COR-L47 (cell line): ENCODE results near the gene AGMAT.

Source experiments
- DNase-seq: peaks from one replicate; lab custom pipeline; 2025; lab: John Stamatoyannopoulos, UW

Gene AGMAT

DNA sequence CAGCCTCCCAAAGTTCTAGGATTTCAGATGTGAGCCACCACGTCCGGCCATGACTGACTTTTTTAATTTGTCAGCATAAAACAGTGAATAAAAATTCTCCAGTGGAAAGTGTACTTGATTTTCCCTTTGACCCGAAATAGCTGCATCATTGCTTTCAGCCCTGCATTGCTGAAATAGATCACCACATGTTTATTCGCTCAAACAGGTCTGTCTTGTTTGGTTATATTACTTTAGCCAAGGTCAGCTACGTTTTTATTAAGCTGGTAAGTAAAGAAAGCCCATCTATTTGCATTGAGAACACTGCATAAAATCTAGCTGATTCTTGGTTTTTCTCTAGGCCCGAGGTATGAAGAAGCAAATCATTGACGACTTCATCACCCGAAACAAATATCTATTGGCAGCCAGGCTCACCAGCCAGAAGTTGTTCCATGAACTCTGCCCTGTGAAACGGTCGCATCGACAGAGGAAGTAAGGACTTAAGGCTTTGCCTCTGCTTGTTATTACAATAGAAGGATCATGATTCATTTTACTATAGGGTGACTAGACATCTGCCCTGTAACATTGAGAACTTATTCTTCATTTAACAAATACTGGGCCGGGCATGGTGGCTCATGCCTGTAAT is 25.6 kb downstream of the AGMAT start:
- no peak for DNase-seq

DNA sequence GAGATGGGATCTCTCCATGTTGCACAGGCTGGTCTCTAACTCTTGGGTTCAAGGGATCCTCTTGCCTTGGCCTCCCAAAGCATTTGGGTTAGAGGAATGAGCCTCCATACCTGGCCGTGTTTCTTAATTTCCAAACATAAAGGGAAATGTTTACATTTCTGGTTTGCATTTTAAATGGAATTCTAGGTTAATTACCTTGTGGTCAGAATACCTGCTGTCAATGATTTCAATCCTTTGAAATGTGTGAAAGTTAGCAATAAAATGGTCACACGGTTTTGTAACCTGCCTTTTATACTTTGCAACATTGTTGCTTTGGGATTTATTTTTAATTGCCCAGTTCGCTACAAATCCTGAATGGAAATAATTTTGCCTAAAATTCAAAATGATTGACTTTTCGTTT is 26.3 kb downstream of the AGMAT start:
- DNase-seq: no peak

DNA sequence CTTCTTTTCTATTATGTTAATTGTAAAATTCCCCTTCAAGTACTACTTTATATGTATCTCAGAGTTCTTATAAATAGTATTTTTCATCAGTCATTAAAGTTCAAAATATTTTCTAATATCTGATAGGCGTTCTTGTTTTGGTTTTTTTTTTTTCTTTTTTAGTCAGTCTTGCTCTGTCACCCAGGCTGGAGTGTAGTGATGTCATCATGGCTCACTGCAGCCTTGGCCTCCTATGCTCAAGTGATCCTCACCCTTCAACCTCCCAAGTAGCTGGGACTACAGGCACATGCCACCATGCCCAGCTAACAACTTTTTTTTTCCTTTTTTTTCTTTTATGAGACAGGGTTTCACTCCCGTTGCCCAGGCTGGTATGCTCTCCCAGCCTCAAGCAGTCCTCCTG is 27.3 kb downstream of the AGMAT start:
- DNase-seq: no peak

DNA sequence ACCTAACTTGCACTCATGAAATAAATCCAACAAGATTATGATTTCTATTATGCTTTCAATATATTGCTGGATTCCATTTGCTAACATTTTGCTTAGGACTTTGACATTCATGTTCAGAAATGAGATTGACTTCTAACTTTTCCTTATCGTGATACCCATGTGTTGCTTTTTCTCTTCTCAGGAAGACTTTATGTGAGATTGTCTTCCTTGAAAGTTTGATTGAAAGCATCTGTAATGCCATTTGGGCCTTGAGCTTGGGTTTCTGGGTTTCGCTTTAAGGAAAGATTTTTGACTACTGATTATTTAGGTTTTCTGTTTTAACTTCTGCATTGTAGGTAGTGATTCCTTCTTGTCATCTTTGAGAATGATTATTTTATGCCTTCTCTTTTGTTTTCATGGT is 27.8 kb downstream of the AGMAT start:
- no peak for DNase-seq

DNA sequence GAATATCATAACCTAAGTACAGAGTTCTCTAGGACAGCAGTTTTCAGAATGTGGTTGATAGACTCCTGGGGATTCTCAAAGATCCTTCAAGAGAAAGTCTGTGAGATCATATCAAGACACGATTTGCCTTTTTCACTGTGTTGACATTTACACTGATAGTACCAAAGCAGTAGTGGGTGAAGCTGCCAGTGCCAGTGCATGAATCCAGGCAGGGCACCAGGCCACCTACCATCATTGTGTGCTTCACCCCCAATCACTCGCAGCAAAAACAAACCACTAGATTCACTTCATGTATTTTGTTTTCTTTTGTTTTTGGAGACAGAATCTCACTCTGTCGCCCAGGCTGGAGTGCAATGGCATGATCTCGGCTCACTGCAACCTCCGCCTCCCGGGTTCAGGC is 34.3 kb downstream of the AGMAT start:
- no peak for DNase-seq

DNA sequence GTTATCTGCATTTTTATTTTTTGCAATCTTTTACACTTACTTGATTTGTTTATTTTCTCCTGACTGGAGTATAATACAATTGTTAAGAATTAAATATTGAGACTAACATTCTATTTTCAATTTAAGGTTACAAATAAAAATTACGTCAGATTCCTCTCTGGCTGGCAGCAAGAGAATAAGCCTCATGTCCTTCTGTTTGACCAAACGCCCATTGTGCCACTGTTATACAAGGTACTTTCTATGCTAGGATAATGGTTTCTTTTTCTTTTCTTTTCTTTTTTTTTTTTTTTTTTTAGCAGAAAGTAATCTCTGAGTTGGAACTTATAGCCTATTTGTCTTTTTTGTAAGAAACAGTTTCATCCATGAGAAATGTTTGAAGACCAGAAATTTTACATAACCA is 38.2 kb downstream of the AGMAT start:
- no peak for DNase-seq

DNA sequence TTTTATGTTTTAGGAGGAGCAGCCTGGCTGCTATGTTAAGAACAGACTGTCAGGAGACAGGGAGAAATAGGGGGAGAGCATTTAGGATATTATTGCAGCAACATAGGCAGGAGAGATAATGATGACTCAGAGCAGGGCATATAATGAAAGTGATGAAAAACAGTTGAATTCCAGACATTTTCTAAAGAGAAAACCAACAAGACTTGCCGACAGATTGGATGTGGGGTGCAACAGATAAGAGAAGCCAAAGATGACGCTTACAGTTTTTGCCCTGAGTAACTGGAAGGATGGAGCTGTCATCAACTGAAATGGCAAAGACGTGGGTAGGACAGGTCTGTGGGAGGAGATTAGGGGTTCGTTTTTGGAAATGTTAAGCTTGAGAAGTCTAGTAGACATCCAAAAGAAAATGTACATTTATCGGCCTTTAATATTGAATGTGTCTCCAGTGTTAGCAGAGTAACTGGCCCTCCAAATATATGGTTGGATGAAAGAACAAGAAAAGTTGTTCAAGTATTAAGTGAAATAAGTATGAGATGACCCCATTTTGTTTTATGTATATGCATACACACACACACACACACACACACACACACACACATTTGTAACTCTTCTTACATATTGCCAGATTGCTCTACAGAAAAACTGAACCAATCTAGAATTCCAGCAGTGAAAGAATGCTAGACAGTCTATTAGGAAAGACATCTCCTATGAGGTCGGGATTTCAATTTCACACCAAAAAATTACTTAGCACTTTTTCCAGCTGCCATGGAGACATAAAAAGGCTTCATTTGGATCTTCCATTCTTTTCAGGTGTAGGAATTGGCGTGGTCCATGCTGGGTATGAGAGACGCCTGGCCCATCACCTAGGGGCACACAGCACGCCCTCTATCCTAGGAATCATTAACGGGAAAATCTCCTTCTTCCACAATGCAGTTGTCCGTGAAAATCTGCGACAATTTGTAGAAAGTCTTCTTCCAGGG is 41.0 kb downstream of the AGMAT start:
- DNase-seq: no peak

DNA sequence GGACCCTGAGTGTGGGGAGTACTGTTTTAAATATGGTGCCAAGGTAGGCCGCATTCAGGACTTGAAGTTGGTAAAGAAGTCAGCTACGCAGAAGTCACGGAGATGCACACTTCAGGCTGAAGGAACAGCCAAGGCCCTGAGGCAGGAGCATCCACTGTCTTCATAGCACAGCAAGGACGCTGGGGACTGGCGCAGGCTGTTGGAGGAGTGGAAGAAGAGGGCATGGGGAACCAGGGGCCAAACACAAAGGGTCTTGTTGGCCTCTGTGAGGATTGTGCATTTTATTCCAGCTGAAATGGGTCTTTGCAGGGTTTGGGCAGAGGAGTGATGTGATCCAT is 41.6 kb downstream of the AGMAT start:
- no peak for DNase-seq

DNA sequence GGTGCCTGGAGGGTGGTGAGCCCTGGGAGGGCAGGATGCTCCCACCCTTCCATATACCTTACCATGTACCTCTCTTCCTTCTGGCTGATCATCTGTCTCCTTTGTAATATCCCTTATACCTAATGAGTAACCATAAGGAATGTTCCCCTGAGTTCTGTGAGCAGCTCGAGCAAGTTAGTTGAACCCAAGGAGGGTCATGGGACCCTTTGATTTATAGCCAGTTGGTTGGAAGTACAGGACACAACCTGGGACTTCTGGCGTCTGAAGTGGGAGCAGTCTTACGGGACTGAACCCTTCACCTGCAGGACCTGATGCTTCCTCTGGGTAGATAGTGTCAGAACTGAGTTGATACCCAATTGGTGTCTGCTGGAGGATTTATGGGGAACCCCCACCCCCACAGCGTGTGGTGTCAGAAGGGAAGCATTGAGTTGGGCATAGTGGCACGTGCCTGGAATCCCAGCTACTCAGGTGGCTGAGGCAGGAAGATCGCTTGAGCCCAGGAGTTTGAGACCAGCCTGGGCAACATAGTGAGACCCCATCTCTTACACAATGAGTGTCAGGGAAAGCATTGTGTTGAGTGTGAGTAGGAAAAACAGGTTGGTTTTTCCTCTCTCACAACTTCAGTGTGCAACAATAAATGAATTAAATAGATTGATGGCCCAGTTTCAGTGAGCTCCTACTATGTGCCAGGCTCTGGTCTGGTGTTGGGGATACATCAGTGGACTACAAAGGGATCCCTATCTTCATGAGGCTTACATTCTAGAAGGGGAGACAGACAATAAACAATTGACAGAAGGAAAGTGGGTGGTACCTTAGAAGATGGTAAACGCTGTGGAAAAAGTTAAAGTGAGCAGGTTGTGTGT is 42.2 kb downstream of the AGMAT start:
- no peak for DNase-seq

DNA sequence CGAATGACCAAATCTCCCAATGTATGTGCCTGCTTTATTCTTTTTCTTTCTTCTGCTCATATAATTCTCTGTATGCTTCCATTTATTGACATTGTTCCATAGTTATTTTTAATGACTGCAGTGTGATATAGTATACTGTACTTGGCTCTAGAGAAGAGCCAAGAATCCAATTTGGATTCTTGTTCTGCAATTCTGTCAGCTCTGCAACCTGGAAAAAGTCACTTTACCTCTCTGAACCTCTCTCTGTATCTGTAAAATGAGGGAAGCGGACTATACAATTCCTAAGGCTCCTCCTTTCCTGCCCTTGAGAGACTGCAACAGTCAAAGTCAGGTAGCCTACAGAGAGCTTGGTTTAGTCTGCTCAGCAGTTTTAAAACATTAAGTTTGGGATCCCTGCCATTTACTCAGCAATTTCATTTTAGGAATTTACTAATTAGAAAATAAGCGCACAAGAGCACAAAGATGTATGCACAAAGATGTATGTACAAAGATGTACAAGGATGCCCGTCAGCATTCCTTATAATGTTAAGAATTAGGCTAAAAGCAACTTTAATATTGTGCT is 43.5 kb downstream of the AGMAT start:
- no peak for DNase-seq

DNA sequence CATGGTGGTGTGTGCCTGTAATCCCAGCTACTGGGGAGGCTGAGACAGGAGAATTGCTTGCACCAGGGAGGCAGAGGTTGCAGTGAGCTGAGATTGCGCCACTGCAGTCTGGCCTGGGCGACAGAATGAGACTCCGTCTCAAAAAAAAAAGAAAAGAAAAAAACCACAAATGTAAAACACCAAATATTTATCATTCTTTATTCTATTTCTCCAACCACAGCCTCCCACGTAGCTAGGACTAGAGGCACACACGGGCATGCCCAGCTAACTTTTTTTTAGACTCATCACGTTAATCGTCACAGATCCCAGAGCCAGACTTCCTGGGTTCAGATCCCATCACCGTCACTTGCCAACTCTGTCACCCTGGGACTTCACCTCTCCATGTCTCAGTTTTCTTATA is 44.7 kb downstream of the AGMAT start:
- no peak for DNase-seq

DNA sequence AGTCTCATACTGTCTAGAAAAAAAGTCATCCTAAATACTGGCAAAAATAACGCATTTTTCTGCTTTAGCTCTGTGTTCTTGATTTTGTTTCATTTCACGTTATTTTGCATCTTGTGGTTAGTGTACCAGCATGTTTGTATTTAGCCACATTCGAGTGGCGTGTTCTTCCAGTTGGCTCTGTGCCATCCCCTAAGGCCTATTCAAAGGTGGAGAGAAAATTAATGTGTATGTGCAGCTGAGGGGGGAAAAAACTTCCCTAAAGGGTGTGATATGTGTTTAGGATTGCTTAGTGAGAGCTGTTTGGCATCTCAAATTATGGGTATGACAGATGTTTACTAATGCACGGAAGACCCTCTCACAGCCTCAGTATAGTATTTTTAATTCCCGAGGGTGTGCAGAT is 46.1 kb downstream of the AGMAT start:
- DNase-seq: peak; percentile 32

DNA sequence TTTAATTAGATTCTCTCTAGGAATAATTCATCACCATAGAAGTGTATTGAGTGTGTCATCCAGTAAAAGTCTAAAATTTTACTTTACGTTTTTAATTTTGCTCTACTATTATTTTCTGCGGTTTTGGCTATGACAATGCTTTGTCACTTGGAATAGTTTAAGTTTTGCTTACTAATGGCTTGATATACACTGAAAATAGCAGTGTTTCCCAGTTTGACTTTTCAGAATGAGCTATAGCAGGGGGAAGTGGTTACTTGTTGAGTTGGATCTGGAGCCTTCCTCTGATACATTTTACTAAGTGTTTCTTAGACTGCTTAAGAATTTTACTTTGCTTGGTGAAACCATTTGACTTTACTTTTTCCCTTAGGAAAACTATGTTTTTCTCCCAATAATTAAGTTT is 53.2 kb downstream of the AGMAT start:
- no peak for DNase-seq

DNA sequence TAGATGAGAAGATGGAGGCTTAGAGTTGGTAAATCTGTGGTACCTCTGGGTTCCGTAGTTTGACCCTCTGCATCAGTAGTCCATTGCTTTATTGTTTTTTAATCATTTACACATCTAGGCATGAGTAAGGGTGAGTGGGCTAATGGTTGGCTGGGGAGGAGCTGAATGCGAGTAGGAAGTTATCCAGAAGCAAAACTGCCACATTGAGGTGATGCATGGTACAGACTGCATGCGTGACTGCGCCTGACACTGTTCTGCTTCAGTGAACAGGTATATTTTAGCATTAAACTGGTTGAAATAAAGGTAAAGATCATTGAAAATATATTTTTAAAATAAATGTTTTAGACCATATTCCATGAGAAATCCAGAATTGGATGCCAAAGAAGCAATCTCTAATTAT is 53.8 kb downstream of the AGMAT start:
- DNase-seq: no peak

DNA sequence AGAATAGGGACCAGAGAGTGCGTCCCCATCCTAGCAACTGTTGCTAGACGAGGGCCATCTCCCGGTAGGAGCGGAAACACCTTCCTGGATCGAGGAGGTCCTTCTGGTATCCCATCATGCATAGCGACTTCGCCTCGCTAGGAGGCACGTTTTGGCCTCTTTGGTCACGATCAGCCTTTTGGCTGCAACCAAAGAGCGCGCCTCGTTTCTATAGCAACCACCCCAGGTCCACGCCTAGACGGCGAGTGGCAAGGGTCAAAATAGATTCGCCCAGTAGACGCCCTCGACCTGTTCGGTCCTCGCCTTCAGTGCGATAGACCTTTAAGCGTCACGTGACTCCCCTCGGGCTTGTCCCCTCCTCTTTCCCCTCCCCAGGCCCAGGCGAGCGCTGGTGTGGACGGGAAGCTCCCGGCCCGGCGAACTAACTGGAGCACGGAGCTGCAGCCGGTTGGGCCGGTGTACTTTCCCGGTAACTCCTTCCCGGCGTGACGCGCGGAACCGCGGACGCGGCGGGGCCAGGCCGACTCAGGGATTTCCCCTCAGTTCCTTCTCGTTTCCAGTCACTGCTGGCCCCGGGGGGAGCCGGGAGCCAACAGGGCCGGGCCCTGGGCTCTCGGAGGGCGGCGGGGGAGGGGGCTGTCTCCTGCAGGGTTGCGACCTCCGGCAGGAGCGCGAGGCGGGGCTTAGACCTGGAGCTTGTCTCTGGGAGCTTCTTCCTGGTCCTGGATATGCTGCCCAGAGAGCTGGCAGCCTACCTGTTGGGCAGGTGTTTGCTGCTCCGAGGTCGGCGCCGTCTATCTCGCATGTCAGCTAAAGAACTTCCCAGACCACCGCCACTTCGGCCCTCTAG is 58.1 kb downstream of the AGMAT start, which contains the start of gene DNAJC16:
DNAJC16 (plus strand) TSS at position 359 of the 850 bp plus-strand sequence. CDS start 2,258 bp downstream, outside the sequence.
- peak; percentile 100 for DNase-seq

DNA sequence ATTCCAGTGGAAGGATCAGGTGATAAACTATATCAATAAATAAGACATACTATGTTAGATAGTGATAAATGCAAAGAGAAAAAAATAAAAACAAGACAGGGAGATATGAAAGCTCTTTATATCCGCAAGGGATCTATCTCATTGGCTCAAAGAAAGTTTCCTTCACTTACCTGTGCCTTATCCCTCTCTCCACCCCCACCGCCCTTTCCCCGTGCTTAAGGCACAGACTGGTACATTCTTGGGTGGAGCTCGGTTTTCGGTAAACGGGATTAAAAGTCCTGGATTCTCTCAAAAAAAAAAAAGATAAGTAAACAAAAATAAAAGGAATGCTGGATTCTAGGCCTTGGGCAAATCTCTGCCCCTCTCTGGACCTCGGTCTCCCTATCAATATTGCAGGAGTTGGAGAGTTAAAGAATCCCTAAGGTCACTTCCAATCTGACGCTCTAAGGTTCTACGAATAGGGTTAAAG is 58.8 kb downstream of the AGMAT start:
- no peak for DNase-seq

DNA sequence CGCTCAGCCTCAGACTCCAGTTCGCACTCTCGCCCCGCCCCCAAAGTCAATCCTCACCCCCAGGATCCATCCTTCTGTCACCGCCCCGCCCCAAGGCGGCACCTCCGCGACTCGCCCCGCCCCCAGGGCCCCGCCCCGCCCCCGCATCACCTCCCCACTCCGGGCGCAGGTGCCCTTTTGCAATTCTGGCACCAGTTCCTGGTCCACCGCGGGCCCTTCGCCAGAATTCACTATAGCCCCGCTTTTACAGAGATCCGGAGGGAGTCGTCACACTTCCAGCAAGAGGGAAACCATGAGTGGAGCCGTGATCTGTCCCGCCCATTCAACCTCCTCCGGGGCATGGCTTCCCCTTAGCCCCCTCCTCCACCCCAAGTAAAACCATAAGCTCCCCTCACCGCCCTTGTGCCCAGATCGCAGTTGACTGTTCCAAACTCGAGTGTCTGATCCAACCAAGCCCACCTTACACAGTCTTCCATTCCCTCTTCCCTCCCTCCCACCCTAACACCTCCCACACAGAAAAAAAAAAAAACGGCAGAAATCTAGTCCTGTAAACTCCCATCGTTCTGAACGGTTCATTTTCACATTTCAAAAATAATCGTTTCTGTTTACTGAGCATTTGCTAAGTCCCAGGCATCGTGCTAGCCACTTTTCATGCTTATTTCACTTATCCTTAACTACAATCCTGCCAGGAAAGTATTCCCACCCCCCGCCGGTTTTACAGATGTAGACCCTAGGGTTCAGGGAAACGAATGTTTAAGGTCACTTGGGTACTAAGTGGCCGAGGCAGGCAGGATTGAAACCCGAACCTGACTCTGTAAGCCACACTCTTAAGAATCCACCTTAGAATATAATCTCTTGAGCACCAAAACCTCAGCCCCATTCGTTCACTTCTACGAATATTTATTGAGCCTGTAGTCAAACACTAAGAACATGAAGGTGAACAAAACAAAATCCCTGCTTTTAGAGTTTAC is 59.5 kb downstream of the AGMAT start:
- no peak for DNase-seq

DNA sequence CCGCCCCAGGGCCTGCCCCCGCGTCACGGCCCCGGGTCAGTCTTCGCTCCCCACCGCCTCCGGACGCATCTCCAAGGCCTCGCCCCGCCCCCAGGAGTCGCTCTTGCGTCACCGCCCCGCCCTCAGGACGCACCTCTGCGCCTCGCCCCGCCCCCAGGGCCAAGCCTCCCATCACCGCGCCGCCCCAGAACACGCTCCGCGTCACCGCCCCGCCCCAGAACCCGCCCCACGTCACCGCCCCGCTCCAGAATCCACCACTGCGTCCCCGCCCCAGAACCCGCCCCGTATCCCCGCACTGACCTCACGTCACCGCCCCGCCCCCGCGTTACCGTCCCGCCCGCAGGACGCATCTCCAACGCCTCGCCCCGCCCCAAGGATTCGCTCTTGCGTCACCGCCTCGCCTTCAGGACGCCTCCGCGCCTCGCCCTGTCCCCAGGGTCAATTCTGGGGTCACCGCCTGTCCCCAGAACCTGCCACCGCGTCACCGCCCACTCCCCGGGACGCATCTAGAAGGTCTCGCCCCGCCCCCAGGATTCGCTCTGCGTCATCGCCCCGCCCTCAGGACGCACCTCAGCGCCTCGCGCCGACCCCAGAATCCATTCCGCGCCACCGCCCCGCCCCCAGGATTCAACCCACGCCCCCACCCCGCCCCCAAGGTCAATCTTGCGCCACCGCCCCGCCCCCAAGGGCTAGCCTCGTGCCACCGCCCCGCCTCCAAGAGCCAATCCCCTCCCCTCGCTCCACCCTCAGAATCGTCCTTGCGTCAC is 60.4 kb downstream of the AGMAT start:
- DNase-seq: peak; percentile 100

DNA sequence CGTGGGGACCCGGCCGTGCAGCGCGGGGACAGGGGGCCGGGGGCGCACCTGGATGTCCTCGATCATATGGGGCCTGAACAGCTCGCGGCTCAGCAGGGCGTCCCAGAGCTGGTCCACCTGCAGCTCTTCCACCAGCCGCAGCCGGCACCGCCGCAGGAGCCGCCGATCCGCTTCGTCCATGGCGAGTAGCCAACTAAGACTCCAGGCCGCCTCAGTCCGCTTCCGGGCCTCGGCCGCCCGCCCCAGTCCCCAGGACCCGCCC is 60.9 kb downstream of the AGMAT start, which contains the start of gene CASP9:
CASP9 (minus strand) TSS at position 195 of the 262 bp plus-strand sequence; CDS start at position 180, 15 bp downstream.
- DNase-seq: no peak
